ENCODE data around the gene ZBTB16. TPM values are rescaled to one million over a fixed set of nuclear protein-coding genes. Genes with fewer than 3 reads are reported as not detected.

Gene ZBTB16
- total RNA-seq, 1 donor from 2014 or later: 52.1 TPM

DNA sequence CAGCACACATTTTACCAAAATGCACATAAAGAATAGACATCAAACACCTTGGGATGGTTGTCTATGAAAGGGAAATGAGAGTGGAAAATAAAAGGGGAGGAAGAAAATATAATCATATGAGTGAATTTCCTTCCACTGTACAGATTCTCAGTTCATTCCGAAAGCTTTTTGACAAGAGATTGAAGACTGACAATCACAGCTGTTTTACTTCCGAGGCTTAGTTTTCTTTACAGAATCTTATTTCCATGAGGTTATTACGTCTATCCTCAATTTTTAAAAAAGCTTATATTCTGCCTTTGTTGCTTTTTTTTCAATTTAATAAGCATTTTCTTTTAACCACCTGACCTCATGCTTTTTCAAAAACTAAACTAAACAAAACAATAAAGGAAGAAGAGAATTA lies 223.9 kb downstream of the ZBTB16 start:
- no peak for DNase-seq

DNA sequence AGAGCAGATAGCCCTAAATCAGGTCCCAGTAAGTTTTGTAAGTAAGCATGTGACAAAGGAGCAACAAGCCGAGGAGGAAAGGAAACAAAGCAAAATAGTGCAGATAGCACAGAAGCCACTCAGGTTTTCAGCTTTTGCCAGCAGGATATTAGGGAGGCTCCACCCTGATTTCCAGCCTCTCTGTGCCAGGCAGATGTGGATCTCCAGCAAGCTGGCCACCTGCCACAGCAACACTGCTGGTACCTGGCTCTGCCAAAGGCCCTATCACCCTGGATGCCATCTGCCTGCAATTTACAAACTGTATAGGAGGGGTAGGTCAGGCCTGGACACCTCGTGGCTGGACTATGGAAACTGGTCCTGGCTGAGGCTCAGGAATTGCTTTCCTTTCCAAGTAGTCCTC lies 224.5 kb downstream of the ZBTB16 start:
- DNase-seq: no peak

DNA sequence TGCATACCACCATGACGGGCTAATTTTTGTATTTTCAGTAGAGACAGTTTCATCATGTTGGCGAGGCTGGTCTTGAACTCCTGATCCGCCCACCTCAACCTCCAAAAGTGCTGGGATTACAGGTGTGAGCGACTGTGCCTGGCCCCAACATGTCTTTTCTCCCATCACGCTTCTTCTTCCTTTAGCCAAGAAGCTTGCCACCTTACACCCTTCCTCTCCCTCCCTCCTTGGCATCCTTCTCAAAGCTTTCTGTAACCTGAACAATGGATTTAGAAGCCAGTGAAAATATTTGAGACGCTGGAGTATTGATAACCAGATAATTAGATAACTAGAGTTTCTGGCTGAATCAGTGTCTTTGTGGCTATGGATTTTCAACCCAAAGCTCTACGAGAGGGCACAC lies 225.4 kb downstream of the ZBTB16 start:
- DNase-seq: no peak

DNA sequence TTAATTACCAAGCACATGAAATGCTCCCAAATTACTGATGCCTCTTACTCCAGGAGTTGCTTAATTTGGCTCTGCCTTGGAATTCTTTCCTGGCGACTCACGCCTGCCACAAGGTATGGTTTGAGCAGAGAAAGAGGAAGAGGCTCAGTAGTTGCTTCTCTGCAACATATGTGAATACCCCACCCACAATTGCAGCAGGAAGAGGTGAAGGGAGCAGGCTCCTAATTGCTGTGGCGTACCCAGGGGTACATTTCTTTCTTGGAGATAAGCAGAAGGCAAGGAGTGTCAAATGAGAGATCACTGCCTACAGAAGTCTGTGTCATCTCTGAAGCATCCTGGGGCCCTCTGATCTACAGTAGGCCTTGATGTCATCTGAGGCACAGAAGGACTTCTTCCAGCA lies 226.1 kb downstream of the ZBTB16 start:
- DNase-seq: no peak

DNA sequence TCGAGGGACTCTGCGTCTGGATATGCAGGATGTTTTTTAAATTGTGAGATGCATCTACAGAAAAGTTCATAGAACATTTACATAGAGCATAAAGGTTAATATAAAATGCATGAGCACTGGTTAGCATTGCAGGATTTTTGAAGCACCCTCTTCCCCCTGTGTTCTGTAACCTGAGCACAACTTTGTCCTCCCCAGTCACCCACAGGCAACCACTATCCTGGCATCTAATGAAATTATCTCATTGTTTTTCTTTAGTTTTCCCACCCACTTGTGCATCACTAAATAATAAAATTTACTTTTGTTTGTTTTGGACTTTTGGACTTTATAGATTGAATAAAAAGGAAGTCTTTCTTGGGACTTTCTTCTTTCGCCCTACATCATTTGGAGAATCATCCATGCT lies 226.7 kb downstream of the ZBTB16 start:
- no peak for DNase-seq

DNA sequence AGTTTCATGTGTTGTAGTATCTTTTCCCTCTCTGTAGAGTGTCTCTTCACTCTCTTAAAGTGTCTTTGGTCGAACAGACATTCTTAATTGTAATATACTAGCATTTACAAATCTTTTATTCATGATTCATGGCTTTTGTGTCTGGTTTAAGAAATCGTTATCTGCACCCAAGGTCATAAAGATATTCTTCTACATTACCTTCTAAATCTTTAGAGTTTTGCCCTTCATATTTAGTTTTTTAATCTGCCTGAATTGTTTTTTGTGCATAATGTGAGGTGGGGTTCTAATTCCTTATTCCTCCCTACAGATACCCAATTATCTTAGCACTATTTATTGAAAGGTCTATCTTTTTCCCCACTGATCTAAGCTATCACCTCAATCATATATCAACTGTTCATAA lies 227.6 kb downstream of the ZBTB16 start:
- DNase-seq: no peak

DNA sequence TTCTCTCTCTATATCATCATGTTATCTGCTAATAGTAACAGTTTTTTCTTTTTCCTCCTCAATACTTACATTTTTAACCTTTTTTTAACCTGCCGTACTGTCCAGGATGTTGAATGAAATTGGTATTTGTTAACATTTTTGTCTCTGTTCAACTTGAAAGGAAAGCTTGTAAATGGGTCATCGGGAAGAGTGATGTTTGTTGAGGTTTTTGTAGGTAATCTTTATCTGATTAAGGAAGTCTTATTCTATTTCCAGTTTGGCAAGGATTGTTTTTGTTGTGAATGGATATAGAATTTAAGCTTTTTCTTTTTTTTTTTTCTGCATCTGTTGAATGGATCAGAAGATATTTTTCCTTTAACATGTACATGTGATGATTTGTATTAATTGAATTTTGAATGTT lies 228.6 kb downstream of the ZBTB16 start:
- DNase-seq: no peak

DNA sequence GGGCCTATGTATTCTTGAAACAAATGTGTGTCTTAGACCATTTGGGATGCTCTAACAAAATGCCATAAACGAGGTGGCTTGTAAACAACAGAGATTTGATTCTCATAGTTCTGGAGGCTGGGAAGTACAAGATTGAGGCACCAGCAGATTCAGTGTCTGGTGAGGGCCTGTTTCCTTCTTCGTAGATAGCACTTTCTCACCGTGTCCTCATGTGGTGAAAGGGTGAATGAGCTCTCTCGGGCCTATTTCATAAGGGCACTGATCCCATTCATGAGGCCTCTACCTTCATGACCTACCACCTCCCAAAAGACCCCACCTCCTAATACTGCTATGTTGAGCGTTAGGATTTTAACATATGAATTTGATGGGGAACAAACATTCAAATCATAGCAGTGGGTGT lies 230.3 kb downstream of the ZBTB16 start:
- DNase-seq: no peak

DNA sequence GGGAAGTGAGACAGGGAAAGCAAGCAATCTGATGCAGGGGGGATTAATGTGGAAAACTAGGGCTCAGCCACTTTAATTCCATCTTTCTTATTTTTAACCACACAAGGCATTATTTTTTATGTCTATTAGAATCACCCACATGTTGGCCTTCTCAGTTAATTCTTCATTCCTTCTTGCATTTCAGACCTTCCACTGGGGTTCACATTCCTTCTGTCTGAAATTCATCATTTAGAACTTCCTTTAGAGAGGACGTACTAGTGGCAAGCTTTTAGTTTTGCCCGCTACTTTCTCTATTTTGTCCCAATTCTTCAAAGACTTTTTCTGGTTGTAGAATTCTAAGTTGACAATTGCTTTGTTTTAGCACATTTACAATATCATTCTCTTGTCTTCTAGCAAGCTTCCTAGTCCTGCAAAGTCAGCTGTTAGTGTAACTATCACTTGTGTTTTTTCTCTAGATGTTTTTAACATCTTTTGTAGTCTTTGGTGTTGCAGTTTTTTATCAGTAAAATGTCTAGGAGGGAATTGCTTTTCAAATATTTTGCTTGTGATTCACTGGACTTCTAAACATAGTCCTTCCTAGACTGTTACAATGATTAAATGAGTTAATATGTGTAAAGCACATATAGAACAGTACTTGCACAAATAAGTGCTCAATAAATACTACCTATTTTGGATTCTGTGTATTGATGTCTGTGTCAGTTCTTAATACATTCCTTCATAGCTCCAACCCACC lies 231.2 kb downstream of the ZBTB16 start:
- DNase-seq: no peak

DNA sequence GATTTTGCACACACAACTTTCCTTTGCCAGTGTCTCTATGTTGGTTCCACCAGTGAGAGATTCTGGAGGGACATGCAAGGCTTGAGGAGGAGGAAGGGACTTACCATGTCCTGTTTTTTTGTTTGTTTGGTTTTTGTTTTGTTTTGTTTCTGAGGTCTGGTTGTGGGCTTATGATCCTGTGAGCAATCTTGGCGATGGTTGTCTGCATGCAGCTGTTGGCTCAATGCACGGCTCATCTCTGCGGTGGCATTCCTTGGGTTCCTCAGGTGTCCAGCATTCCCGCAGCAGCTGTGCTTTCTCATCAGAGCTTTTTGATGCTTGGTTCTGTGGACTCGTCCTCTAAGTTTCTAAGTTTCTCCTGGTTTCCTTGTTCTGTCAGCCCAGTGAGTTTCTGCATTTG lies 231.9 kb downstream of the ZBTB16 start:
- DNase-seq: peak; percentile 39

DNA sequence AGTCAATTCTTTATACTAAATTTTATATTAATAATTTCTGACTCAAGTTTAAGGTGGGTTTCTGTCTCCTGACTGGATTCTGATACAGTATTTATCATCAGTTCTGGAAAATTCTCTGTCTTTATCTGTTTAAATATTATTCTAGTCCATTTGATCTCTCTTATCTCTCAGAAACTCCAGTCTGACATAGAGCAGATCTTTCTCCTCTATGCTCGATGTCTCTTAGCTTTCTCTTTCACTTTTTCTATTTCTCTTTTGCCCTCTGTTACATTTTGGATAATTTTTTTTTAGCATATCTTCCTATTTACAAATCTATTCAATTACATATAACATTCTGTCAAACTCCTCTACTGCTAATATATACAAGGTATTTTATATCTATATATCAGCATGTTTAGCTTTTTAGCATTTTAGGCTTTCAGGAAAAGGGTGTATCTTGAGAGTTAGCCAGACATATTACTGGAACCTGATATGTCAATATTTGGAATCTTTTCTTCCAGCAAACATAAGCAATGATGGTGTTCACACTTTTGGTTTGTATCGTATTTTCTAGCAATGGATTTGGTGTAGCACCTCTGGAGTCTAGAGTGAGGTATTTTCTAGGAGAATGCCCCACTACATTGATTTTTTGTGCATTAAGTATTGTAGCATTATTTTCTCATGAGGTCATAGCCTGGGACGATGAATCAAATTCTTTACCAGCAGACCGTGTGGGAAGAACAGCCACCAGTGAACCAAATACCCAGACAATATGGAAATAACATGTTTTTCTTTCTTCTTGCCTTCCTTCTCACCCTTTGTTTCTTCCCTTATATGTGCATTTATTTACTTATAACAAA lies 232.6 kb downstream of the ZBTB16 start:
- no peak for DNase-seq

DNA sequence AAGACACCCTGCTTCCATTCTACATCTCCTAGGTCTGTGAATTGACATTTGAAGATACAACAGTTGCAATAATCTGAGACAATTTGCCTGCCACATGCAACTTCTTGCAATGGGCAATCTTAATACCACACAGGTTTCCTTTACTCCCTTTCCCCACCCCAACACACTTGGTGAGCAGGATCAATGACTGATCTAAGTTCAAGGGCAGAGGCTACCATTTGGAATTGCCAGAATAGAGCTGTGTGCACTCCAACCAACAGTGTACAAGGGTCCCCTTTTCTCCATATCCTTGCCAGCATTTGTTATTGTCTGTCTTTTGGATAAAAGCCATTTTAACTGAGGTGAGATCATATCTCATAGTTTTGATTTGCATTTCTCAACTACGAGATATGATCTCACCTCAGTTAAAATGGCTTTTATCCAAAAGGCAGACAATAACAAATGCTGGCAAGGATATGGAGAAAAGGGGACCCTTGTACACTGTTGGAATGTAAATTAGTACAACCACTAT lies 233.7 kb downstream of the ZBTB16 start:
- no peak for DNase-seq

DNA sequence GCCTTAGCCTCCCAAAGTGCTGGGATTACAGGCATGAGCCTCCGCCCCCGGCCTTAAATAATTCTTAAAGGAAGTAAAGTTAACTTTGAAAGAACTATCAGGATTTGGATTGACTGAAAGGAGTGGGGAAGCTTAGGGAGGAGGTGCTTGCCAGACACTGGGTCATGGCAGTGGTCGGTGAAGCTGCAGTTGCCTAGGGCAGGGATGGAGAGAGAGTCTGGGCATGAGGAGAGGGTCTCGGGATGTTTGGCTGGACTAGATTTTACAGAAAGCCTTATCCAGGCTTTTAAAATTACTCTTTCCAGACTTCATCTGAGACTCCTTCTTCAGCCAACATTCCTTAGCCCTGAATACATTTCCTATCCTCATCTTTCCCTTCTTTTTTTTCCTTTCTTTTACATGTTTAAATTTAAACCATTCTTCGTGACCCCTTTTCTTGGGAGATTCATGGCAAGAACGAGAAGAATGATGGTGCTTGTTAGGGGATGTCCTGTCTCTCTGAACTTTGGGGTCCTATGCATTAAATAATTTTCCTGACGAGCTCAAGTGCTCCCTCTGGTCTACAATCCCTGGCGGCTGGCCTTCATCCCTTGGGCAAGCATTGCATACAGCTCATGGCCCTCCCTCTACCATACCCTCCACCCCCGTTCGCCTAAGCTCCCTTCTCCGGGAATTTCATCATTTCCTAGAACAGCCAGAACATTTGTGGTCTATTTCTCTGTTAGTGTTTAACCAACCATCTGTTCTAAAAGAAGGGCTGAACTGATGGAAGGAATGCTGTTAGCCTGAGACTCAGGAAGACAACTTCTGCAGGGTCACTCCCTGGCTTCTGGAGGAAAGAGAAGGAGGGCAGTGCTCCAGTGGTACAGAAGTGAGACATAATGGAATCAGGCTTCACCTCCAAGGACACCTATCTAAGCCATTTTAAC lies 236.4 kb downstream of the ZBTB16 start, which contains the start of gene NNMT:
TSS of gene NNMT (plus strand) at position 724 of the 929 bp plus-strand sequence. CDS start at position 882, 158 bp downstream.
- DNase-seq: peak; percentile 46

DNA sequence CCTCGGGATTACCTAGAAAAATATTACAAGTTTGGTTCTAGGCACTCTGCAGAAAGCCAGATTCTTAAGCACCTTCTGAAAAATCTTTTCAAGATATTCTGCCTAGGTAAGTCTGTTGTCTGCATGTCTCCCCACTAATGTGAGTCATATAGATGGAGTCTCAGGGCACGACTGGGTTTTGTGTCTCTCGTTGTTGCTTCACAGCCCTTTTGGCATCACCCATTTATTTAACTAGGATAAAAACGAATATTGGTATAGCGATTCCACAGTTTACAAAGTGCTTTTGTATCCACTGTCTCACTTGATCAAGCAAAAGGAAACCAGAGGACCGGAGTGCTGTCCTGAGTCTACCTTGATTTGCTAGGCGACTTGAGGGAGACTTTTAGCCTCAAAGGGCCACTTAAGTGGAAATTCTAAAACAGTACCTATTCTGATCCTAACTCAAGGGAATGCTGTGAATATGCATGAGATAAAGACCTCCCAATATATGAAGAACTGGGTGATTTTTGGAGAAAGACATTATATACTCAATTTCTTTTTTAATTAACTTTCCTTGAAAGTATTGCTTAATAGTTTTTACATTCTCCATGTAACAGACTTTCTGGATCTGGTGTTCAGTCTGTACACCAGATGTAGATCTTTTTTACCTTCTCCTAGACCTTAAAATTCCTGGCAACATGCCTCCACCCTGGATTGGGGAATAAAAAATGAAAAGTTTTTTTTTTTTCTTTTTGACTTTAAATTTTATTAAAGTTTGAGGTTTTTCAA lies 237.3 kb downstream of the ZBTB16 start:
- no peak for DNase-seq

DNA sequence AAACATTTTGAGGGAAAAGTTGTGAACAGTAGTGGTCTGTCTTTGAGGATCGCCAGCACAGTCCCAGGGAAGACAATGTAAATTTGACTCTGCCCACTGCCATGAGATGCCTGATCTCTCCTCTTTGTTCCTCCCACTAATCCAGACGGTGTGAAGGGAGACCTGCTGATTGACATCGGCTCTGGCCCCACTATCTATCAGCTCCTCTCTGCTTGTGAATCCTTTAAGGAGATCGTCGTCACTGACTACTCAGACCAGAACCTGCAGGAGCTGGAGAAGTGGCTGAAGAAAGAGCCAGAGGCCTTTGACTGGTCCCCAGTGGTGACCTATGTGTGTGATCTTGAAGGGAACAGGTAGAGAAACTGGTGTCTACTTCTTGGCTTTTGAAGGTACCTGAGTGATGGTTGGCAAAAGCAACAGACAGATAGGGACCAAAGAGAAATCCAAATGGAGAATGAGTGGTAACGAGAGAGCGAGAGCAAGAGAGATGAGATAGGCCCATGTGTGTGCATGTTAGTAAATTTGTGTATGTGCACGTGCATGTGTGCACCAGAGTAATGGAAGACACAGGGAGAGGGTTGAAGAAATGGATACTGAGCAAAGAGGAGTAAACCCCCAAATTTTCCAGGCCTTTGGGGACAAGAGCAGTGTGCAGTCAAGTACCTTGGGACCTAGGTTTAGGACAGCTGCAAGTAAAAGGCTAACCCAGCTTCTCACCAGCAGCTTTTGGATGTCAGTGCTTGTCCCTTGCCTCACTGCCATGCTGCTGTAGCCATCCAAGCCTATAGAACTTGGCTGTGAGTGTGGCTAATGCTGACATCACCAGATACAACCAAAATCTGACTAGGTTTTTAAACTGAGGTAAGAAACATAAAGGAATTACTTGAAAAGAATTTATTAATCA lies 238.5 kb downstream of the ZBTB16 start:
- DNase-seq: no peak

DNA sequence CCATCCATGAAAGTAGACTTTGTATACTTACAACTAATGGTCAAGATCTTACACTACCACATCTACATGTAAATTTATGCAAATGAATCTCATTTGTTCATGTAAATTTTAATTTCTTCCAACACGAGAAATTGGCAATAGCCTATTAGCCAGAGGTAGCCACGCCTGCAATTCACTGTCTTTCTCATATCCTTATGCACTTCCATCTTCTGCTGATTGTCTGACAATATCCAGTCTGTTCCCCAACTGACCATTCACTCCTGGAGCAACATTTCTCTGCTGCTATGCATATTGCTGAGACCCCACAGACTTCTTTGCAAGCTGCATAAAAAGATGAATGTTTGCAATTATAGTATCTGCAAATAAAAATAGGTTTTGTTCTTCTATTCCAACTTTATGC lies 239.2 kb downstream of the ZBTB16 start:
- no peak for DNase-seq
